SH-SY5Y (cell line): ENCODE measurements around the gene PACSIN3.

ENCODE experiments used
- GATA2 ChIP-seq: IDR thresholded peaks from 2 replicates; pipeline ENCODE4 v1.6.1; 2011; ENCODE audit warnings: mild to moderate bottlenecking, low read depth, low read length
- GATA3 ChIP-seq: IDR thresholded peaks from 2 replicates; pipeline ENCODE4 v1.6.1; 2011; ENCODE audit warnings: low read depth, mild to moderate bottlenecking, low read length, moderate library complexity

GRCh38 chr11:47222696-47223095 lies 36.5 kb upstream of the PACSIN3 start:
- TF ChIP-seq GATA2 (no peak), GATA3 (no peak)
